ENCODE measurements around the gene MAML1. TPM values are rescaled to one million over a fixed set of nuclear protein-coding genes. Genes with fewer than 3 reads are reported as not detected.

Gene MAML1
- total RNA-seq, 1 donor from 2014 or later, result 11.8 TPM

- no peak for DNase-seq (ENCODE audit: low read depth)
- no peak overlapping the region for H3K4me3 ChIP-seq (ENCODE audit: low read depth, low read length)
- TF ChIP-seq CTCF (conservative IDR thresholded peaks at IDR 0.05; ENCODE audit: low read depth, low read length), result no peak
These were observed 17.4 kb downstream of the MAML1 start for GRCh38 chr5:179749857-179750508.

GRCh38 chr5:179753971-179754370 lies 21.3 kb downstream of the MAML1 start:
- no peak for DNase-seq (ENCODE audit: low read depth)
- H3K4me3 ChIP-seq (ENCODE audit: low read depth, low read length), result no peak overlapping the region
- no peak for TF ChIP-seq CTCF (conservative IDR thresholded peaks at IDR 0.05; ENCODE audit: low read depth, low read length)

- no peak overlapping the region for H3K4me3 ChIP-seq (ENCODE audit: low read depth, low read length)
- TF ChIP-seq CTCF (conservative IDR thresholded peaks at IDR 0.05; ENCODE audit: low read depth, low read length), result no peak
- DNase-seq (ENCODE audit: low read depth), result no peak
These were observed 22.4 kb downstream of the MAML1 start for GRCh38 chr5:179755022-179755421.

DNA sequence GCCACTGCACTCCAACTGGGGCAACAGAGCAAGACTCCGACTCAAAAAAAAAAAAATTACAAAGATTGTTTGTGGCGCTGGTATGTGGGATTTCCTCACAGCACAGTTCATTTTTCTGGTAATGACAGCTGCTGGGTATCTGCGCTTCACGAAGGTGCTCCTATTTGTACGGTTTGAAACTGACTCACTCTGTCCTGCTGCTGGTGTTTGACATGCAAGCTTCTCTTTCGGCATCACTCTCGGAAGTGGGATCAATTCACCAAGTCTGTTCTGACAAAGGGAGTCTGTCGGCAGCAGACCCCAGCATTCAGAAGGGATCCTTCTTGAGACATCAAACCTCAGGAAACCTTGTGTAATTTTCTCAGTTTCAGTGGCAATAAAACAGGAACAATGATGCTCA lies 26.3 kb downstream of the MAML1 start:
- no peak overlapping the region for H3K4me3 ChIP-seq (ENCODE audit: low read depth, low read length)
- no peak for DNase-seq (ENCODE audit: low read depth)
- no peak for TF ChIP-seq CTCF (conservative IDR thresholded peaks at IDR 0.05; ENCODE audit: low read depth, low read length)

DNA sequence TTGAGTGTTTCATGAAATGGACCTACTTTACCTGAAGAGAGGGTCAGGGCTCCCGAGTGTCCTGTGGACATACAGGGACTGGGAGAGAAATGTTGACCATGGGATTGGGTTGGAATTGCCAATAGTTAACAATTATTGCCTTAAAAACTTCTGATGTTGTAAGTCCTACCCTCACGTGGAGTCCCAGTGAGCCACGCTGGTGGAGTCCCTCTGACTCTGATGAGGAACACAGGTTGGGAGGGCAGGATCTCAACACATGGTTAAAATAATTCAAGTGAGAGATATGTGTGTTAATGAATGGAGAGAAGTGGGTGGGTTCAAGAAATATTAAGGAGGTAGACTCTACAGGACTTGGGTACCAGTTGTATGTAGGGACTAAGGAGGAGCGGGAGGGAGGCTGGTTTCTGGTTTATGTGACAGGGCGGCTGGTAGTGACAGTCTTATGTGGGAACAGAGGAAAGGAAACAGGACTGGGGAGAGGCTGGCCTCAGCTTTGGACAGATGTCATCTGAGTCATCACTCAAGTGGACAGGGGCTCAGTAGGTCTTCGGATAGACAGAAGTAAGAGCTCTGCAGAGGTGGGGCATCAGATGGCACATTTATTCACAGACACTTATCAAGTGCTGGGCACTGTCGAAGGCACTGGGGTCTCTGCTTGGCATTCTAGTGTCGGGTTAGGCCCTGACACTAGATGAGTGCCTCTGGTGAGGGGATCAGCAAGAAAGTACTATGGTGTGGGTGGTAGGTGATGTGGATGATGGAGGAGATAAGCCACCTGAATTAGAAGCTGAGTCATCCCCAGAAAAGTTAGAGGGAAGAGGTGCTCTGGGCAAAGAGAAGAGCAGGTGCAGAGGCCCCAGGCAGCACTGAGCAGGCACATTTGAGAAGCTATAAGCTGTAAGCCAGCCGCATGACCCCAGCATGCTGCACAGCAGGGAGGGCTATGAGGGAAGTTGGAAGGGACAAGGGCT lies 27.2 kb downstream of the MAML1 start:
- no peak for TF ChIP-seq CTCF (conservative IDR thresholded peaks at IDR 0.05; ENCODE audit: low read depth, low read length)
- no peak for DNase-seq (ENCODE audit: low read depth)
- no peak overlapping the region for H3K4me3 ChIP-seq (ENCODE audit: low read depth, low read length)

DNA sequence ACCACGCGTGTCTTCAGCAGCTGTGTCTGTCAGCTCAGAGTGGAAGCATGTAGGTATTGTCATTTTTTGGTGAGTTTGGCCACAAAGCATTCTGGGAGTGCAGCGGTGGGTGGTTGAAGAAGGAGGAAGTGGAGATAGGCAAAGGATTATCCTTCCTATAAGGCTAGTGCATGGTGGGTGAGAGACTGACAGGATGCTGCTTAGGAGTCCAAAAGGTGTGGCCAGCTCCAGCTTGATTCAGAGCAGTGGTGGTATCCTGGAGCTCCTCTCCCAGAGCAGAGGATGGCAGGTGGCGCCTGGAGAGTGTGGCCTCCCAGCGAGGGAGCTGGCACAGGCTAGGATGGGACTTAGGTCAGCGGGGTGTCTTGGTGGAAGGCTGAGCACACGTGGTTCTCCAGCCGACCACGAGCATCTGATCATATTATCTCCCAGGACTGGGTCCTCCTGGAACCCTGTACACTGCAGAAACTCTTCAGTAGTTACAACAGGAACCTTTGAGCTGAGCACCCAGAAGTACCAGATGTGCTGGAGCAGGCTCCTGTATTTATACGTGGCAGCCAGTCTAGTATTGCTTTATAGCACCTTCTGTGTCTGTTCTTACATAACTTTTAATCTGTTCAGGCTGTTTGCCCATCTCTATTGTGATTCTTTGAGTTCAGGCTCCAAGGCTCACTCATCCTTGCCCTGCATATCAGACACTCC lies 29.6 kb downstream of the MAML1 start:
- no peak overlapping the region for H3K4me3 ChIP-seq (ENCODE audit: low read depth, low read length)
- TF ChIP-seq CTCF (conservative IDR thresholded peaks at IDR 0.05; ENCODE audit: low read depth, low read length), result no peak
- DNase-seq (ENCODE audit: low read depth), result no peak

Data from epithelial cell of proximal tubule (primary cell).